GM19463 (cell line): ENCODE results near the gene KLF6.

Experiments
- ATAC-seq: cut with Tn5 transposase; IDR thresholded peaks from one replicate; pipeline ENCODE4 v1.9.1; 2021; ENCODE audit warnings: mild to moderate bottlenecking, moderate library complexity; ENCODE audit not compliant: unreplicated experiment

The KLF6 gene

DNA sequence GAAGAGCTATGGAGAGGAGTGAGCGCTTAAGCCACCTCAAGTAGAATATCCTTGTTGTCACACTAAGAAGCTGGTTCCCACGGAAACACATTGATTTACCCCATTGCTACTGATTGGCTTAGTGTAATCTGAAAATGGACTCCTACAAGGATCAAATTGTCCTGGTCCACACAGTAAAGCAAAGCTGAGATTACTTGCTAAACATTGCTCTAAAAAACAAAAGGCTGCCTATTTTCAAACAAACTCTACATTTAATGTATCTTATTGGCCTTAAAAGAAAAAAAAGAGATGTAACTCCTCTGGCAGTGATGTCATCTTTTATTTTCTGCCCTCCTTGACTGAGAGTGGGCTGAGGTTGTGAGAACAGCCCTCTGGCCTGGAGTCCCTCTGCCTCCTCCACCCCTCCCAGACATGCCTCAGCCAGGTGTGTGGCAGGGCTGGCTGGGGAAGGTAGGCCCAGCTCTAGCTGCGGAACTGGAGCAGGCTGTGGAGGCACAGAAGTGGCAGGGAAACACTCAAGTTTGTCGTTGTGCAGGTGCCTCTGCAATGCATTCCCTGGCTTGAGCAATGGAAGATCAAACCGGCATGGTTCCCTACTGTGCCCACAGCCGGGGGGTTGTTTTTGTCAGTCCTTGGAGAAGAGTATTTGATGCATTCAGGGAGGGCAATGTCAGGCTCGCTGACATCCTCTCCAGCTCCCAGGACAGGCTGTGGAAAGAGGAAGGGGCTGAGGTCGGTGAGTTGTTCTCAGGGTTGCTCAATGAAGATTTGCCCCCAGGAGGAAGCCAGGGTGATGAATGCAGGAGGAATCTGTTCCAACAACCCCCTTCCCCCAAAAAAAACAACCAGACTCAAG, 9.1 kb downstream of the KLF6 start:
- no peak for ATAC-seq

DNA sequence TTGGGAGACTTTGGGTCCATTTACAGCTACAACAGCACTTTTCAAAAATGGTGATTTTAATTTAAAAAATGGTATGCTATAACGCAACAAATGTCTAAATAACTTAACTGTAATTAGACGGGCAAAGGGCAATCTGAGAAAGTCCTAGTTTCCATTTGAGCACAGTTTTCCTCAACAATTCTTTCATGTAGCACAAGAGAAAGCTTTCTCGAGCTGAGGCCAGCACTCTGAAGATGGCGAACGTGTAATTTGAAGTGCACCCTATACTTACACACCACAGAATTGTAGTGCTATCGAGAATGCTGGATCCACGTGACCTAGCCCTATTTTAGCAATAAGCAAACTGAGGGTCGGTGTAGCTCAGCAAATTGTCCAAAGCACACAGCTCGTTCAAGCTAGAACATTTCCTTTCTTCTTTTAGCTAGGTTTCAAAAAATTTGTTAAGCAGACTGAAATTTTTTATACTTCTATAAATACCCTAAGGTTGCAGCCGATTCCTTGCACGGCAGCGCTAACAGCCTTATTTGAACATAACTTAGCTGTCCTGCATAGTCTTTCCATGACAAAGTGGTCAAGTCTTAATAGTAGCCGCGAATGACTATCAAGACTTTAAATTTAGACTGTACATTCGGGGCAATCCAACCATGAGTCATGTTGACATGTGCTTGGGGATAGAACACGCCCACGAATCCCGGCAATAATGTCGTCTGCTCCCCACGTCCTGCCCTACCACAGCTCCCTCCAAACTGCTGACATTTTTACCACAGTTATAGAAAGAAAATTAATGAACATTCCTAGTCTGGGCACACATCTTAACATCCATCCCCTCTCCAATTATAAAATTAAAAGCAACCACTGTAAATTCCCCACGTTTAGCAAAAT, 10.0 kb downstream of the KLF6 start:
- no peak for ATAC-seq

DNA sequence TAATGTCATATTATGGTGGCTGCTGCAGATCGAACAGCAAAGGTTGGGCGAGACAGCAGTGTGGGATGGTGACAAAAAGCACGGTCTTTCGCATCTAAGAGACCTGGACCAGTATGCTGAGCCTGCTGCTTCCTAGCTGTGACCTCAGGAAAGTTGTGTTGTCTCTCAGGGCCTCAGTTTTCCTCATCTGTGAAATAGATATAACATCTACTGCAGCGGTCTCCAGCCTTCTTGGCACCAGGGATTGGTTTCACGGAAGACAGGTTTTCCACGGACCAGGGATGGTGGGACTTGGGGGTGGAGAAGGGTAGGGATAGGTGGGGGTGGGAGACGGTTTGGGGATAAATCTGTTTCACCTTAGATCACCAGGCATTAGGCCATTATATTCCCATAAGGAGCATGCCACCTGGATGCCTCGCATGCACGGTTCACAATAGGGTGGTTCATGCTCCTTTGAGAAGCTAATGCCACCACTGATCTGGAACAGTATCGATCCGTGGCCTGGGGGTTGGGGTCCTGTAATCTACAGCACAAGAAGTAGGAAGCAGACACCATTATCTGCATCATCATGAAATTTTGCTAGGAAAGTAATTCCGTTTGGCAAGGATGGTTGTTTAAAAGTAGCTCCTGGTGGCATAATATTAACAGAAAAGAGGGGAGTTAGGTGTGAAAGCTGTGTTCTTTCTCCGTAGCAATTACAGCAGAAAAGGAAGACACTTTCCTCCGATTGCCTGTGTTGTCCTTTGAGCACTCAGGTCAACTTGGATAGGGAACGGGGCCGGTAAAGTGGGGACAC, 10.8 kb downstream of the KLF6 start:
- ATAC-seq = no peak

DNA sequence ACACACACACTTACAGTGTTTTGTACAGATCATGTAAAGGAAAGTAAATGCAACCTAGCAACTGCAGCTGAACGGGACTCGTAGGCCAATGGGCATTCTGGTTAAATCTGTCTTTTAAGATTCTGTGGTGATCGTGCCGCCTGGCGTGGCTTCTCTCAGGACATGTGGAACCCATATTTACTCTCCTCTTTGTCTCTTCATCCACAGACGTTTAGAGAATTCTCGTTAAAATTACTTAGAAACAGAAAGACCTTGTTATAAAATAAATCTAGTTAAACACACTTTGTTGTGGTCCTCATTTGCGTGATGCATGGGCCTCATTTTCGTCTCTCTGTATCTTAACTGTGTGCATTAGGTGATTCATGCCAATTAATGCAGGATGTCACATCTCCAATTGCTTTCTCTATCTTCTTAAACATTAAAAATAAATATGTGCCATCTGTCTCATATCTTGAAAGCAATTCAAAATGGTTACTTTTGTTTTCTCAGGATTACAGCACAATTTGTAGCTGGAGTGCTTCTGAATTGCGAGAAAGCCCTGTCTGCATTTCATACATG, 11.5 kb downstream of the KLF6 start:
- ATAC-seq = no peak

DNA sequence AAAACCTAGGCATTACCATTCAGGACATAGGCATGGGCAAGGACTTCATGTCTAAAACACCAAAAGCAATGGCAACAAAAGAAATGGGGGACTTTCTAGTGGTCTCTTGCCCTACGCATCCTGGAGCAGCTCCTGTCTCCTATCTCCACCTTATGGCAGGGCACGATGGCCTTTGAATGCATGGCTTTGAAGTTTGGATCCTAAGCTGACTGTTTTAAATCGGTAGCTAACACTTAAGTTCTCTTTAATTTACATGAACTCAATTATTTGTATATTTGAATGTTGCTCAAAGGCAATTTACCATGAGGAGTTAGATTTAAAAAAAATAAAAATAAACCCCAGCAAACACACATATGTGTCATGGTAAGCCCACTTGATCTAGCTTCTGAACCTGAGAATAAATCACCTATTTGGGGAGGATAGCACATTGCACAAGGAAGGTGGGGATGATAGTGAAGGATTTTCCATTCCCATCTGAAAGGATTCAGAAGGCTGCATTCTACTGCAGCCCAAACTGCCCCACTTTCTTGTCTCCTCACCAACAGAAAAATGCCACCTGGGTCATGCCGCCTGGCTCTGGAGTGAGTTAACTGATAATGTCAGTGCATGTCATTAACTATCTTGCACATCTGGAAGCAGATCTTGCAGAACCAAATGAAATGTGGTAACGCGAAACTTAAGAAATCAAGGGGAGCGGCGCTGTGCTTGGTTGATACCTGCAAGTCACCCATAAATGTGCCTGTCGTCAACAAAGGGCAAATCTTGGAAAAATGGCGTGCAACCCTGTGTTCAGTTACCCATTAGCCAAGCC, 12.4 kb downstream of the KLF6 start:
- ATAC-seq = no peak

DNA sequence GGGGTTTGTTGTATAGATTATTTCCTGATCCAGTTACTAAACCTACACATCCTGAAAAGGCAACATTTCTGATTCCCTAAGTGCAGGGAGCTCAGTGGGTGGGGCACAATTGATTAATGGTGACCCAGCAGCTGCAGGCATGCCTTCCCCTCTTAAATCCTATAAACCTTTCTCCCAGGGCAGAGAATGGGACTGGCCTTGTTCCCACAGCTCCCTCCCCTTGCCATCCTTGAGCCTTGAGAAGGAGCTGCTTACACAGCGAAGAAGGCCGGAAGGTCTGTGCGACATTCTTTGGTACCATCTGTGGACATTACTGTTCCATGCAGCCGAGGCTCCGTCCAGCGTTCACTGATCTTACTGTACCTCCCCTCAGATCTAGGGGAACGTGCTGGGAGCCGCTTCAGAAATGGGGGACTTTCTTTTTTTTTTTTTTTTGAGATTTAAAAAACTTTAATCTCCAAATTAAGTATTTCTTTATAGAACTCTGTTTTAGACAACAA, 14.3 kb downstream of the KLF6 start:
- no peak for ATAC-seq

DNA sequence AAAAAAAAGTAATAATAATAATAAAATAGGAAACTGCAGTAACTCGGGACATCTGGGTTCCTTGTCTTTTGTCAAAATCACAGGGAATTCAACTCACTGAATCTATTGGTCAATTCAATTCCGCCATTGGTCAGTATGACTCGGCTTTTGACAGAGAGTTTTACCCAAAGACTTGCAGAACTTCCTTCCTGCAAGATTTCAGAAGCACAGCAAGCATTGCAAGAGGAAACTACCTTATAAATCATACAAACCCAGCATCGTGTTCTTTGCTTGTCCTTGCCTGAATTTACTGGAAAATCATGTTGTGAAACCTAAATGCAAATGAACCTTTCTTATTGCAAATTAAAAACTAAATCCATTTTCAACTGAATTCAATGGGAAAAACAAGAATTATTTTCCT, 15.5 kb downstream of the KLF6 start:
- ATAC-seq = no peak

DNA sequence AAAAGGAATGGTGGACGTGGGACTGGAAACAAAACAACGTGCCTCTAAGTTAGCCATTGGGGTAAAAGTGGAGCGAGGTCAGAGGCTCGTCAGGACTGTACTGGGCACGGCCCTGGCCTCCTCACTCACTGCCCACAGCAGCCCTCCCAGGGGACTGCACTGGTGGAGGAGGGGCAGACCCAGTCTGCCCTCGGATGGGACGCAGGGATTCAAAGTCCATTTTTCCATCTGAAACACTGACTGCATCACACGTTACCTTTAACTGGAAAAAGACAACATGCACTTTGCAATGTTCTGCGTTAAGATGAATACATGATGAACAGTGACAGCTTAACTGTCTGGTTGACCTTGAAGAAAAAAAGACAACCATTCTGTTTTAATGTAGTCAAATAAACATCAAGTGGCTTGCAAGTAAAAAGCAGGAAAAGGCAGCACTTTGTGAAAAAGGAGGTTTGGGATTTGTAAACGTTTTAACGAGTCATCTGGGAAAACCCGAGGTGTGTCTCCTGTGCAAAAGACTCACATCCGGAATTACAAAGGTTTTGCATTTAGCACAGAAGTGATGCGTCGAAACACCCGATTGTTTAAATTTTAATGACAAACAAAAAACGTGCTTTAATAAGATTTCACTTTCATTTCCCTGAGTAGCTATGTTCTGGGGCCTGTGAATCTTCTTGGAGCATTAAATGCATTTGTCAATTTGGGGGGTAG, 18.8 kb downstream of the KLF6 start:
- no peak for ATAC-seq

DNA sequence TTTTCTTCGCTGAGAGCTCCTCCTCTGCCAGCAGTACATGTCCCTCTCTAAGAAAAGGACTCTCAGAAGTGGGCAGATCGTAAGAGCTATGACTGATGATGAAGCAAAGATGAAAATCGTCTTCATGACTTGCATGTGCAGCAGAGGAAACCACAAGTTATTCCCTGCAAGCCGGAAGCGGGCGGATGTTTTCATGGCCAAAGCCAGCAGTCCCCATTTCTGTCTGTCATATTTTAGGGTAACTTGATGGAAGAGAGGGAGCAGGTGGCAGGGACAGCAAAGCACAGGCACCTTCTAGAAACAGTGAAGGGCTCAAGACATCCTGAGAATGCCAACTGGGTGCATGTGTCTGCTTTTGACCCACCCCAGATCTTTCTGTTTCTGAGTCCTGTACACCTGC, 19.9 kb downstream of the KLF6 start:
- ATAC-seq = no peak

DNA sequence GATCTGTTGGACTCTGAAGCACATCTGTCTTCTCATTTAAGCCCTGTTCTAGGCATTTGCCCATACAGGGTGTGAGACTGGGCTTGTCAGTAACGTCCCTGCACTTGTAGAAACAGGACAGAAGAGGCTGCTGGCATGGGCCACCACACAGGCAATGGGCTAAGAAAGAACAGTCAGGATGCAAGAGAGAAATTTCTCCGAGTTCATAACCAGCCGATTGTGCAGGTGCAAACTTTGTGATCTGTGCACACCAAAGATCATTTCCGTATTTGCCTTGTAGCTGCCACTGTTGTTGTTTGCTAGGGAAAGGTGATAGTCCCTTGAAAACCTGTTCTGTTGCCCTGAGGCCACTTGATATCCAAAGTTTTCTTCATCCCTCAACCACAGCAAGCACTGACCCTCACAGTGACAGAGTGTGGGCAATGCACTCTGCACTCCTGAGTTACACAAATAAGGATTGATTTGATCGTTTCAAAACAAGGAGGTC, 20.3 kb downstream of the KLF6 start:
- ATAC-seq = no peak

DNA sequence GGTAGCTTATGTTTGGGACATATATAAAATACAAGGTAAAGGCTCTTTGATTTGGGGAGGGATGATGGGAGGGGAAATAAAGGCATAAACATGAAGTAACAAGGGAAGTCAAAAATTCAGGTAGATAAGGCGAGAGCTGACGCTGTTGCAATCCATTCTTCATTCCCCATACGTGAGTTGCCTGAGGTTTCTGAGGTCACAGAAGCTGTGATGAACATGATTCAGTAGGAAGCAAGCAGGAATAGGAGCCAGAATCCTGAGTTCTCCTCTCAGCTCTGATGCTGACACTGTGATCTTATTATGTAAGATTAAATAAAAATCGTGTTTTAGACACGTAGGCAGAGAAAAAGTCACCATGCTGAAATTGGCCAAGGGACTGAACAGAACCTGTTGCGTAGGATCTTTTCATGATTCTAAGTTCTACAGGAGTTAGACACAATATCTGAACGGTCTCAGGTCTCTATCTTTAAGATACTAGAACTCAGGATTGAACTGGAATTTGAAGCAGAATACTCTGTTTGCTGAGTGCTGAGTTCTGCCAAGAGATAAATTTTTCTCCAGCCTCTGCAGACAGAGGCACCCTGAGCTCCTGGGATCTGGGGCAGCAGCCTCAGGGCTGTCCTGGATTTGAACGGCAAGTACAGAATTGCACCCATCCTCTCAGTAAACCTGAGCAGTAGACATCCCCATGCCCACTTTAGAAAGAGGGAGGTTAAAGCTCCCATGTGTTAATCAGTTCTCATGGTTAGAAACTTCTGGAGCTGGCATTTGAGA, 21.0 kb downstream of the KLF6 start:
- no peak for ATAC-seq

DNA sequence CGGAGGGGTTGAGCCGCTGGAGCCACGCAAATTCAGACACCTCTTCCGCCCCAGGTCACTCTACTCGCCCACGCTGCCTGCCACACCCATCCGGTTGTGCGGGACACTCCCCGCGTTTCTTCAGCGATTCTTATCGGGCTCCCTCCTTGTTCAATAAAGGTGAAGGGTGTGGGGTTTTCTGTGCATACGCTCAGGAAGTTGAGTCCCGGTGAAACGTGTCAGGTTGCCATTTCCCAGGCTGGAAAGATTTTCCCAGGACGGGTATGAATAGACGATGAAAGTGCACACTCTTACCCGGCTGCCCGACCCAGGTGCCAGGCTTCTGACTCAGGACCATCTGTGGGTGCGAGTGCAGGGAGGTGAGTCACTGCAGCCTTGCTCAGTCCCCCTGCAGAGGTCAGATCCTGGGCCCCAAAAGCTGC, 22.0 kb downstream of the KLF6 start:
- no peak for ATAC-seq

DNA sequence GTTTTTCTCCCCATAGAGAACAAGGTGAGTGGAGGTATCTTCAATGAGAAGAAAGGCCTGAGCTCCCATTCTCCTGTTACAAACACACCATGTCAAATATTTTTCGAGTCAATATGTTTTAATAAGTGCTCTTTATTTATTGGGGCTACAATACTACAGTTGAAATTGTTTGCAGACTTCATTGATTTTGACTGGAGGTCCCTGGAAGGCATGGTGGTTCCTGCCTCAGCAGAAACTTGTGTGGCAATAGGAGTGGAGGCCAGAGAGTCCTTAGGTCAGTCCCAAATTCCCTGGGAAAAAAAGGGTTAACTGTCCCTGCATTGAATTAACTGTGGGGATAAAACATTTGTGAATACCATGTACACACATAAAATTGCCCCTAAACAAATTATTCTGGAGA, 22.7 kb downstream of the KLF6 start:
- no peak for ATAC-seq

DNA sequence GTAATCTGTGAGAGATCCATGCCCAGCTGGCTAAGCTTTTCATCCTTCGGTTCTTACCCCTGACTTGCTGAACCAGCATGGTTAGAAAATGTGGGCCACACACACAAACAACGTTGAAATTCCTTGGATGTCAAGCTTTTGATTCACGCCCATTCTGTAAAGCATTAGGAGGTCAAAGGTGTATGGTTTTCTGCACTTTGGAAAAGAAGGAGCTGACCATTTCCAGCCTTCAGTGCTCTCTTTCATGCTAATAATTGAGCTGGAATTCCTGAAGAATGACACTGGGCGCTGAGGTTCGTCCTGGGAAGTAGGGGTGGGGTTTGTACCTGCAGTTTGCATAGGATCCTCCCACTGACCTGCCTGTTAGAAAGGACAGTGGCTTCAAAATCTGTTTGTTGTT, 23.1 kb downstream of the KLF6 start:
- no peak for ATAC-seq

DNA sequence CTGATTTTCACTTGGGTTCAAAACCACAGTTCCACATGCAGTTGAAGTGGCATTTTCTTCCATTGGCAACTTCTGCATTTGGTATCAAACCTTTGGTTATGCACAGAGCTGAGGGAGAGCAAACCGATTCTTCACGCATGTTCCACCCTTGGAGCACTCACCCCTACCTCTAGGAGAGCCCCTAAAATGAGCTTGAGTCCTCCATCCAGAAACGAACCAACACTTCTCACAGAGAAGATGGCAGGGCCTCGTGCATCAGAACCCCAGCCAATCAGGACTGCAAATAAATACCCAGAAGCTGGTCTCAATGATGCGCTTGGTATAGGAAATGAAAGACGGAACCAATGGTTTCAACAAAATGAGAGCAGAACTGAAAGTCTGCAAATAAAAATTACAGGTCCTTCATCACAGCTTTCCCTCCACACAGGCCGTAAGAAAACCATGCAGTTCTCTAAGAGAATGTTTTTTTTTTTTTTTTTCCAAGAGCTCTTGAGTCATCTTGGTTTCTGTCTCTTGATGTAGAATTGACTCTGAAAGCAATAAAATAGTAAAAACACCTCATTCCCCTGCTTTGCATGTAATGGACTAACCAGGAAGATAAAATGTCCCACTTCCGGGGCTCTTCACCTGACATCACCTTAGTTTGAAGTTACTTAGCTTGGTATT, 23.9 kb downstream of the KLF6 start:
- ATAC-seq = peak; percentile 31

DNA sequence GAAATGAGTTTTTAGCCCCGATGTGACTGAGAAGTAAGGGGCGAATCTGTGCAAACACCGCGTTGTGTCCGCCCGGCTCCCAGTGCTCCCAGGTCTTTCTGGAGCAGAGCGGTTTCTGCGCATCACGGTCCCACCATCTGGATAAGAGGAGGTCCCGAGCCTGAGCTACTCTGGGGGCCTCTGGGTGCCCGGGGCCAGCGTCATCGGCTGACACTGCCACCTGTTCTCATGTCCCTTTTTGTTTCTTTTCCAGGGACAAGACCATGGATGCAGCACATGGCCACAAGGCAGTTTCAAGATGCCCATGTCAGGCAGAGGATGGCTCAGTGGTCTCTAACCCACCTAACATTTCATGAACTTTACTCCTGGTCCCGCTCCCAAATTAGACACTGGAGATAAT, 24.9 kb downstream of the KLF6 start:
- ATAC-seq = no peak

DNA sequence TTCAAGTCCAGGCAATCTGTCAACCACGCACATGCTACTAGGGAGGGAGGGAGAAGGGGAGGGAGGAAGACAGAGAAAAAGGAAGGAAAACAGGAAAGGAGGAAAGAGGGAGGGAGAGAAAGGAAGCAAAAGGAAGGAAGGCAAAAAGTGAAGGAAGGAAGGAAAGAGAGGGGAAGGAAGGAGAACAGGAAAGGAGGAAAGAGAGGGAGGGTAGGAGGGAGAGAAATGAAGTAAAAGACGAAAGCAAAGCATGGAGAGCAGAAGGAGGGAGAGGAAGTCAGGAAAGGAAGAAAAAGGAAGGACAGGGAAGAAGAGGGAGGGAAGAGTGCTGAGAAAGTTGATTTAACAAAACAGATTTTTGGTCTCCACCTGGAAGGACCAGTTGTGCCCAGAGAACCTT, 25.6 kb downstream of the KLF6 start:
- ATAC-seq = no peak

DNA sequence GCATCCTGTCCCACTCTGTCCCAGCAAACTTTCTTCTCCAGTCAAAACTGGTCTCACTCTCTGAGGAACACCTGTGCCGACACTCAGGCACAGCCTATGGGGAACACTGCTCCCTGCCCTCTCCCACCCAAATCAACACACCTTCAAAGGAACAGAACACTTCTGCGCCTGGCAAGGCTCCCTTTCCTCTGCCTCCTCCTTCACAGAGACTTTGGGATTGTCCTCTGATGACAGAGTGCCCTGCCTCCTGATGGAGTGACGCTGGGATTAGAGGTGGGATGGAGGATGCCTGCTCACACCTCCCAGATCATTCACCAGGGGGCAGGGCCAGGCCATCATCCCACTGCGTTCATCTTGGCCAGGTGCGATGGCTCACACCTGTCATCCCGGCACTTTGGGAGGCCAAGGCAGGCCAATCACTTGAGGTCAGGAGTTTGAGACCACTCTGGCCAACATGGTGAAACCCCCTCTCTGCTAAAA, 26.5 kb downstream of the KLF6 start:
- no peak for ATAC-seq
